Measurements from ENCODE around the gene BHLHE40. TPM values are rescaled to one million over a fixed set of nuclear protein-coding genes. Genes with fewer than 3 reads are reported as not detected.

BHLHE40 gene
- total and polyA plus RNA-seq, 2 experiments from 2014 or later: 1.7 to 2.2 TPM

DNA sequence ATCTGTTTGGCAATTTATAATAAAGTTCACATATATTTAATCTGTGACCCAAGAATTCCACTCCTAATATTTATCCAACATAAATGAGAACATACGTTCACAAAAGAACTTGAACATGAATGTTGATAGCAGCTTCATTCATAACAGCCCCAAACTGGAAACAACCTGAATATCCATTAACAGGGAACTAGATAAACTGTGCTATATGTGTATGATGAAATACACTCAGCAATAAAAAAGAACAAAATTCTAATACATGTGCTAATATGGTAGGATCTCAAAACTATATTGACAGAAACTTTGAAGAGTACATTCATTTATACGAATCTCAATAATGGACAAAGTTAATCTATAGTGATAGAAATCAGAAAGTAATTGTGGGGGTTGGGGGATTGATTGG lies 5.1 kb upstream of the BHLHE40 start:
- H3K4me1 ChIP-seq (ENCODE audit: insufficient read depth): peaks cover 15% of the 10 kb centered on the region
- Mint-ChIP-seq H3K36me3 (ENCODE audit: low read depth) (no peaks in the 10 kb centered on the region), H3K4me1 (peaks cover 14% of the 10 kb centered on the region), H3K27ac (no peak overlapping the region), H3K4me3 (no peak overlapping the region), H3K9me3 (0 out of 3 replicates have a peak, but pooled peaks cover 3% of the 10 kb centered on the region), H3K27me3 (ENCODE audit: insufficient read depth, low read depth, poor library complexity) (peaks cover 27% of the 10 kb centered on the region)
- no peak for ATAC-seq
- DNase-seq (ENCODE audit: low spot score): no peak
- H3K4me2 ChIP-seq: no peak overlapping the region
- H4K20me1 ChIP-seq (replicated peaks; ENCODE audit: insufficient read depth): no peaks in the 10 kb centered on the region
- peaks cover 14% of the 10 kb centered on the region for H3F3A ChIP-seq (replicated peaks; ENCODE audit: low read depth)
- H3K4me3 ChIP-seq: no peak overlapping the region
- TF ChIP-seq, protein P1, sequence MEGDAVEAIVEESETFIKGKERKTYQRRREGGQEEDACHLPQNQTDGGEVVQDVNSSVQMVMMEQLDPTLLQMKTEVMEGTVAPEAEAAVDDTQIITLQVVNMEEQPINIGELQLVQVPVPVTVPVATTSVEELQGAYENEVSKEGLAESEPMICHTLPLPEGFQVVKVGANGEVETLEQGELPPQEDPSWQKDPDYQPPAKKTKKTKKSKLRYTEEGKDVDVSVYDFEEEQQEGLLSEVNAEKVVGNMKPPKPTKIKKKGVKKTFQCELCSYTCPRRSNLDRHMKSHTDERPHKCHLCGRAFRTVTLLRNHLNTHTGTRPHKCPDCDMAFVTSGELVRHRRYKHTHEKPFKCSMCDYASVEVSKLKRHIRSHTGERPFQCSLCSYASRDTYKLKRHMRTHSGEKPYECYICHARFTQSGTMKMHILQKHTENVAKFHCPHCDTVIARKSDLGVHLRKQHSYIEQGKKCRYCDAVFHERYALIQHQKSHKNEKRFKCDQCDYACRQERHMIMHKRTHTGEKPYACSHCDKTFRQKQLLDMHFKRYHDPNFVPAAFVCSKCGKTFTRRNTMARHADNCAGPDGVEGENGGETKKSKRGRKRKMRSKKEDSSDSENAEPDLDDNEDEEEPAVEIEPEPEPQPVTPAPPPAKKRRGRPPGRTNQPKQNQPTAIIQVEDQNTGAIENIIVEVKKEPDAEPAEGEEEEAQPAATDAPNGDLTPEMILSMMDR (conservative IDR thresholded peaks at IDR 0.05; ENCODE audit: low read depth in 2 of 2): no peak
- TF ChIP-seq ZNF114 (CRISPR knock-in tag; IDR thresholded peaks at IDR 0.05) (no peak), ZNF331 (CRISPR knock-in tag; IDR thresholded peaks at IDR 0.05; ENCODE audit: low read depth) (no peak)
- no peaks in the 10 kb centered on the region for H3K9me2 ChIP-seq (ENCODE audit: insufficient read depth)
- peaks cover 31% of the 10 kb centered on the region for H3K27me3 ChIP-seq (ENCODE audit: insufficient read depth)
- no peak overlapping the region for H2AFZ ChIP-seq
- H3K79me2 ChIP-seq (replicated peaks; ENCODE audit: insufficient read depth): no peaks in the 10 kb centered on the region
- H3K36me3 ChIP-seq (ENCODE audit: insufficient read depth): no peaks in the 10 kb centered on the region
- H3K27ac ChIP-seq (ENCODE audit: low read depth): no peak overlapping the region

DNA sequence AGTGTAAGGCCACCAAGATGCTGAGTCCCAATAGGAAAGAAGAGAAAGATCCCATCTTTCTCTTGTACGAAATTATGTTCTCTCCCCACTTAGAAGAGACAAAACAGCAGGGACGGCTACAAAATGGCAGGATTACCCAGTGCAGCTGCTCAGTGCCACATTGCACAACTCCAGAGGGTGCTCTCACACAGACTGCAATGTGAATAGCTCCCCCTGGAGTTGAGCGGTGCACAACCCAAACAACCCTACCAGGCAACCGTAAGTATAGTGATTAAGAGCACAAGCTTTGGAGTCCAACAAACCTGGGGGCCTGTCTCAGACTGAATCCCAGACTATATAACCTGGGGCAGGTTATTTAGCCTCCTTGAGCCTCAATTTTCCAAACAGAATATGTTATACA lies 3.1 kb upstream of the BHLHE40 start:
- DNase-seq (ENCODE audit: low spot score): peak; percentile 82
- 0 out of 3 replicates have a peak, but pooled peaks cover 5% of the 10 kb centered on the region for H3K9me3 Mint-ChIP-seq
- peaks cover 19% of the 10 kb centered on the region for H3K4me1 ChIP-seq (ENCODE audit: insufficient read depth)

More for the DNA sequence above, 3.1 kb upstream of the BHLHE40 start:
- Histone ChIP-seq H3K4me3 (no peak overlapping the region), H3K9me2 (ENCODE audit: insufficient read depth) (no peaks in the 10 kb centered on the region), H3K36me3 (ENCODE audit: insufficient read depth) (no peaks in the 10 kb centered on the region), H2AFZ (peak overlapping the region; percentile 21; the same call in 1 of the 2 replicates), H3K27ac (ENCODE audit: low read depth) (no peak overlapping the region), H3K4me2 (peak overlapping the region; percentile 94), H3F3A (replicated peaks; ENCODE audit: low read depth) (peaks cover 18% of the 10 kb centered on the region), H3K79me2 (replicated peaks; ENCODE audit: insufficient read depth) (no peaks in the 10 kb centered on the region), H3K27me3 (ENCODE audit: insufficient read depth) (peaks cover 47% of the 10 kb centered on the region), H4K20me1 (replicated peaks; ENCODE audit: insufficient read depth) (no peaks in the 10 kb centered on the region)
- peaks cover 40% of the 10 kb centered on the region for H3K27me3 Mint-ChIP-seq (ENCODE audit: insufficient read depth, low read depth, poor library complexity)
- no peaks in the 10 kb centered on the region; the same call in 2 of the 3 replicates for H3K36me3 Mint-ChIP-seq (ENCODE audit: low read depth)
- TF ChIP-seq, protein P2, sequence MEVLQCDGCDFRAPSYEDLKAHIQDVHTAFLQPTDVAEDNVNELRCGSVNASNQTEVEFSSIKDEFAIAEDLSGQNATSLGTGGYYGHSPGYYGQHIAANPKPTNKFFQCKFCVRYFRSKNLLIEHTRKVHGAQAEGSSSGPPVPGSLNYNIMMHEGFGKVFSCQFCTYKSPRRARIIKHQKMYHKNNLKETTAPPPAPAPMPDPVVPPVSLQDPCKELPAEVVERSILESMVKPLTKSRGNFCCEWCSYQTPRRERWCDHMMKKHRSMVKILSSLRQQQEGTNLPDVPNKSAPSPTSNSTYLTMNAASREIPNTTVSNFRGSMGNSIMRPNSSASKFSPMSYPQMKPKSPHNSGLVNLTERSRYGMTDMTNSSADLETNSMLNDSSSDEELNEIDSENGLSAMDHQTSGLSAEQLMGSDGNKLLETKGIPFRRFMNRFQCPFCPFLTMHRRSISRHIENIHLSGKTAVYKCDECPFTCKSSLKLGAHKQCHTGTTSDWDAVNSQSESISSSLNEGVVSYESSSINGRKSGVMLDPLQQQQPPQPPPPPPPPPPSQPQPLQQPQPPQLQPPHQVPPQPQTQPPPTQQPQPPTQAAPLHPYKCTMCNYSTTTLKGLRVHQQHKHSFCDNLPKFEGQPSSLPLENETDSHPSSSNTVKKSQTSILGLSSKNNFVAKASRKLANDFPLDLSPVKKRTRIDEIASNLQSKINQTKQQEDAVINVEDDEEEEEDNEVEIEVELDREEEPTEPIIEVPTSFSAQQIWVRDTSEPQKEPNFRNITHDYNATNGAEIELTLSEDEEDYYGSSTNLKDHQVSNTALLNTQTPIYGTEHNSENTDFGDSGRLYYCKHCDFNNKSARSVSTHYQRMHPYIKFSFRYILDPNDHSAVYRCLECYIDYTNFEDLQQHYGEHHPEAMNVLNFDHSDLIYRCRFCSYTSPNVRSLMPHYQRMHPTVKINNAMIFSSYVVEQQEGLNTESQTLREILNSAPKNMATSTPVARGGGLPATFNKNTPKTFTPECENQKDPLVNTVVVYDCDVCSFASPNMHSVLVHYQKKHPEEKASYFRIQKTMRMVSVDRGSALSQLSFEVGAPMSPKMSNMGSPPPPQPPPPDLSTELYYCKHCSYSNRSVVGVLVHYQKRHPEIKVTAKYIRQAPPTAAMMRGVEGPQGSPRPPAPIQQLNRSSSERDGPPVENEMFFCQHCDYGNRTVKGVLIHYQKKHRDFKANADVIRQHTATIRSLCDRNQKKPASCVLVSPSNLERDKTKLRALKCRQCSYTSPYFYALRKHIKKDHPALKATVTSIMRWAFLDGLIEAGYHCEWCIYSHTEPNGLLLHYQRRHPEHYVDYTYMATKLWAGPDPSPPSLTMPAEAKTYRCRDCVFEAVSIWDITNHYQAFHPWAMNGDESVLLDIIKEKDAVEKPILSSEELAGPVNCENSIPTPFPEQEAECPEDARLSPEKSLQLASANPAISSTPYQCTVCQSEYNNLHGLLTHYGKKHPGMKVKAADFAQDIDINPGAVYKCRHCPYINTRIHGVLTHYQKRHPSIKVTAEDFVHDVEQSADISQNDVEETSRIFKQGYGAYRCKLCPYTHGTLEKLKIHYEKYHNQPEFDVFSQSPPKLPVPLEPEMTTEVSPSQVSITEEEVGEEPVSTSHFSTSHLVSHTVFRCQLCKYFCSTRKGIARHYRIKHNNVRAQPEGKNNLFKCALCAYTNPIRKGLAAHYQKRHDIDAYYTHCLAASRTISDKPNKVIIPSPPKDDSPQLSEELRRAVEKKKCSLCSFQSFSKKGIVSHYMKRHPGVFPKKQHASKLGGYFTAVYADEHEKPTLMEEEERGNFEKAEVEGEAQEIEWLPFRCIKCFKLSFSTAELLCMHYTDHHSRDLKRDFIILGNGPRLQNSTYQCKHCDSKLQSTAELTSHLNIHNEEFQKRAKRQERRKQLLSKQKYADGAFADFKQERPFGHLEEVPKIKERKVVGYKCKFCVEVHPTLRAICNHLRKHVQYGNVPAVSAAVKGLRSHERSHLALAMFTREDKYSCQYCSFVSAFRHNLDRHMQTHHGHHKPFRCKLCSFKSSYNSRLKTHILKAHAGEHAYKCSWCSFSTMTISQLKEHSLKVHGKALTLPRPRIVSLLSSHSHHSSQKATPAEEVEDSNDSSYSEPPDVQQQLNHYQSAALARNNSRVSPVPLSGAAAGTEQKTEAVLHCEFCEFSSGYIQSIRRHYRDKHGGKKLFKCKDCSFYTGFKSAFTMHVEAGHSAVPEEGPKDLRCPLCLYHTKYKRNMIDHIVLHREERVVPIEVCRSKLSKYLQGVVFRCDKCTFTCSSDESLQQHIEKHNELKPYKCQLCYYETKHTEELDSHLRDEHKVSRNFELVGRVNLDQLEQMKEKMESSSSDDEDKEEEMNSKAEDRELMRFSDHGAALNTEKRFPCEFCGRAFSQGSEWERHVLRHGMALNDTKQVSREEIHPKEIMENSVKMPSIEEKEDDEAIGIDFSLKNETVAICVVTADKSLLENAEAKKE (CRISPR knock-in tag; IDR thresholded peaks at IDR 0.05): no peak
- TF ChIP-seq EZH2 (IDR thresholded peaks at IDR 0.05; ENCODE audit: low read depth, unreplicated experiment) (no peak), CREB1 (CRISPR knock-in tag; IDR thresholded peaks at IDR 0.05; ENCODE audit: low read depth) (0 out of 2 replicates have a peak, but pooled peaks have one; percentile 13), EZH2phosphoT487 (IDR thresholded peaks at IDR 0.05; ENCODE audit: unreplicated experiment) (no peak)
- TF ChIP-seq, protein P1 (conservative IDR thresholded peaks at IDR 0.05; ENCODE audit: low read depth in 2 of 2): peak; percentile 79 to 91
- H3K4me3 Mint-ChIP-seq: no peak overlapping the region
- ATAC-seq: peak; percentile 20
- H3K27ac Mint-ChIP-seq: no peak overlapping the region
- peaks cover 18% of the 10 kb centered on the region for H3K4me1 Mint-ChIP-seq
